Gastroesophageal sphincter (tissue), 3 donors: ENCODE results near the gene SP8.

ENCODE experiments used
- POLR2A ChIP-seq, 2 donors: fragments of 450-650 bp; IDR thresholded peaks; one replicate each; pipeline ENCODE4 v1.6.1; 2017; ENCODE audit warnings: antibody characterized with exemption in 2 of 2, mild to moderate bottlenecking in 2 of 2, moderate library complexity in 1 of 2
- TF ChIP-seq, protein P1 (sequence below), 4 experiments: fragments of 200-600 bp in 2 of 4; fragments of 450-650 bp in 2 of 4; sonication (generic) in 1 of 4; IDR thresholded peaks; one replicate each; pipeline ENCODE4 v1.5.1; 2017 to 2019; ENCODE audit warnings: antibody characterized with exemption in 4 of 4, mild to moderate bottlenecking in 2 of 4, moderate library complexity in 2 of 4

DNA sequence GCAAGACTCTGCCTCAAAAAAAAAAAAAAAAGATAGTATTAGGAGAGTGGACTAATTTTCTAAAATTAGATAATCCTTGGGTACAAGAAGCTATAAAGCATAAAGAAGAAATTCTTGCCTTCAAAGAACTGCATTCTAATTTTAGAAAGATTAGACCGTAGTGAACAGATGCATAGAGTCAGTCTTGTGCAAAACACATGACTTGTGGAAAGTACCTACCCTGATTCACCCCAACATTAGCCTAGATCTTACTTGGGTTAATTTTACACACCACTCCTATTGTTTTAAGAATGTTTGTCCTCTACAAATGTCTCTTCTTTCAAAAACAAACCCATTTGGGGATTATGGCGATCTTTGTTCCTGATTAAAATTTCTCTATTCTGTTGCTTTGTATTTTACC is 38.9 kb upstream of the SP8 start:
- TF ChIP-seq, protein P1, sequence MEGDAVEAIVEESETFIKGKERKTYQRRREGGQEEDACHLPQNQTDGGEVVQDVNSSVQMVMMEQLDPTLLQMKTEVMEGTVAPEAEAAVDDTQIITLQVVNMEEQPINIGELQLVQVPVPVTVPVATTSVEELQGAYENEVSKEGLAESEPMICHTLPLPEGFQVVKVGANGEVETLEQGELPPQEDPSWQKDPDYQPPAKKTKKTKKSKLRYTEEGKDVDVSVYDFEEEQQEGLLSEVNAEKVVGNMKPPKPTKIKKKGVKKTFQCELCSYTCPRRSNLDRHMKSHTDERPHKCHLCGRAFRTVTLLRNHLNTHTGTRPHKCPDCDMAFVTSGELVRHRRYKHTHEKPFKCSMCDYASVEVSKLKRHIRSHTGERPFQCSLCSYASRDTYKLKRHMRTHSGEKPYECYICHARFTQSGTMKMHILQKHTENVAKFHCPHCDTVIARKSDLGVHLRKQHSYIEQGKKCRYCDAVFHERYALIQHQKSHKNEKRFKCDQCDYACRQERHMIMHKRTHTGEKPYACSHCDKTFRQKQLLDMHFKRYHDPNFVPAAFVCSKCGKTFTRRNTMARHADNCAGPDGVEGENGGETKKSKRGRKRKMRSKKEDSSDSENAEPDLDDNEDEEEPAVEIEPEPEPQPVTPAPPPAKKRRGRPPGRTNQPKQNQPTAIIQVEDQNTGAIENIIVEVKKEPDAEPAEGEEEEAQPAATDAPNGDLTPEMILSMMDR (IDR thresholded peaks at IDR 0.05): no peak
- TF ChIP-seq POLR2A (IDR thresholded peaks at IDR 0.05): no peak
